Activated T-helper 2 cell treated with anti-CD3 and anti-CD28 coated beads, Interferon-gamma antibody, Interleukin-2, Interleukin-4, amounts not matched to agents 10 μg/mL and 5 μg/mL and 100 μg/mL, durations not matched to agents 14 hours and 24 hours and 36 hours (primary cell): ENCODE results near the gene BCAT1. TPM values are rescaled to one million over a fixed set of nuclear protein-coding genes. Genes with fewer than 3 reads are reported as not detected.
"Not testable (repeated sequence)": the region's sequence is repeated elsewhere in the genome, so short reads cannot be mapped to it uniquely, and the experiment has no call there.

Source experiments
- DNase-seq: peaks from one replicate; pipeline ENCODE4 v3.0.0; 2021; ENCODE audit warnings: low spot score
- H3K27ac Mint-ChIP-seq: one replicate; pipeline ENCODE4 v1.8.0; 2021; ENCODE audit warnings: mixed read lengths
- H3K27me3 Mint-ChIP-seq: one replicate; pipeline ENCODE4 v1.8.0; 2021; ENCODE audit warnings: low read depth, mixed read lengths
- H3K36me3 Mint-ChIP-seq: one replicate; pipeline ENCODE4 v1.8.0; 2021; ENCODE audit warnings: low read depth, mixed read lengths
- H3K4me1 Mint-ChIP-seq: one replicate; pipeline ENCODE4 v1.8.0; 2021; ENCODE audit warnings: low read depth, mixed read lengths
- H3K4me3 Mint-ChIP-seq: one replicate; pipeline ENCODE4 v1.8.0; 2021; ENCODE audit warnings: low read depth, mild to moderate bottlenecking, moderate library complexity, mixed read lengths
- H3K9me3 Mint-ChIP-seq: one replicate; pipeline ENCODE4 v1.8.0; 2021; ENCODE audit warnings: mixed read lengths
- intact Hi-C: fragments of 100-400 bp; cut with micrococcal nuclease; formaldehyde crosslinking; loops from one replicate; pipeline ENCODE4 v1.15.1; 2023
- total RNA-seq: library from RNA; stranded (reverse); gene quantifications from 2 replicates; pipeline ENCODE4 v1.2.3, GENCODE V29; 2022

BCAT1 gene
- total RNA-seq, 1 donor from 2014 or later = 12.9 TPM

- H3K4me1 Mint-ChIP-seq = no peaks in the 10 kb centered on the region
- no peak overlapping the region for H3K27ac Mint-ChIP-seq
- no peak for DNase-seq
- no peaks in the 10 kb centered on the region for H3K36me3 Mint-ChIP-seq
- intact Hi-C loops = no loop called here
- peaks cover 3% of the 10 kb centered on the region for H3K27me3 Mint-ChIP-seq
- no peaks in the 10 kb centered on the region for H3K9me3 Mint-ChIP-seq
- no peak overlapping the region for H3K4me3 Mint-ChIP-seq
These were observed 28.8 kb upstream of the BCAT1 start for GRCh38 chr12:24977711-24978110.

GRCh38 chr12:24977060-24977459 lies 28.2 kb upstream of the BCAT1 start:
- no peak for DNase-seq
- Mint-ChIP-seq H3K36me3 (no peaks in the 10 kb centered on the region), H3K9me3 (no peaks in the 10 kb centered on the region), H3K27me3 (peaks cover 3% of the 10 kb centered on the region), H3K27ac (no peak overlapping the region), H3K4me3 (no peak overlapping the region), H3K4me1 (no peaks in the 10 kb centered on the region)
- intact Hi-C loops = no loop called here

GRCh38 chr12:24975425-24975824 lies 26.5 kb upstream of the BCAT1 start:
- H3K36me3 Mint-ChIP-seq = no peaks in the 10 kb centered on the region
- H3K4me3 Mint-ChIP-seq = no peak overlapping the region
- no peak for DNase-seq
- no peaks in the 10 kb centered on the region for H3K4me1 Mint-ChIP-seq
- no peak overlapping the region for H3K27ac Mint-ChIP-seq
- H3K27me3 Mint-ChIP-seq = peaks cover 3% of the 10 kb centered on the region
- H3K9me3 Mint-ChIP-seq = no peaks in the 10 kb centered on the region
- intact Hi-C loops = no loop called here

- Mint-ChIP-seq H3K27ac (no peak overlapping the region), H3K27me3 (peaks cover 3% of the 10 kb centered on the region)
These were observed 25.3 kb upstream of the BCAT1 start for GRCh38 chr12:24974216-24974615.

GRCh38 chr12:24972078-24972477 lies 23.2 kb upstream of the BCAT1 start:
- Mint-ChIP-seq H3K4me1 (no peaks in the 10 kb centered on the region), H3K27me3 (peaks cover 3% of the 10 kb centered on the region), H3K9me3 (no peaks in the 10 kb centered on the region), H3K4me3 (no peak overlapping the region), H3K36me3 (no peaks in the 10 kb centered on the region), H3K27ac (no peak overlapping the region)
- intact Hi-C loops = no loop called here
- no peak for DNase-seq

More at GRCh38 chr12:24974216-24974615, 25.3 kb upstream of the BCAT1 start:
- Mint-ChIP-seq H3K36me3 (no peaks in the 10 kb centered on the region), H3K4me1 (no peaks in the 10 kb centered on the region), H3K9me3 (no peaks in the 10 kb centered on the region), H3K4me3 (no peak overlapping the region)
- no peak for DNase-seq
- intact Hi-C loops = no loop called here

- DNase-seq = no peak
- Mint-ChIP-seq H3K9me3 (no peaks in the 10 kb centered on the region), H3K4me3 (no peak overlapping the region), H3K4me1 (no peaks in the 10 kb centered on the region), H3K36me3 (no peaks in the 10 kb centered on the region), H3K27ac (no peak overlapping the region), H3K27me3 (peaks cover 3% of the 10 kb centered on the region)
- intact Hi-C loops = no loop called here
These were observed 21.3 kb upstream of the BCAT1 start for GRCh38 chr12:24970177-24970576.

- Mint-ChIP-seq H3K4me1 (no peaks in the 10 kb centered on the region), H3K27ac (no peak overlapping the region), H3K36me3 (no peaks in the 10 kb centered on the region), H3K9me3 (peaks cover 5% of the 10 kb centered on the region), H3K27me3 (peaks cover 8% of the 10 kb centered on the region), H3K4me3 (no peak overlapping the region)
- no peak for DNase-seq
- intact Hi-C loops = no loop called here
These were observed 18.2 kb upstream of the BCAT1 start for GRCh38 chr12:24966951-24967564.

GRCh38 chr12:24964342-24964741 lies 15.4 kb upstream of the BCAT1 start:
- Mint-ChIP-seq H3K4me3 (no peak overlapping the region), H3K36me3 (no peaks in the 10 kb centered on the region), H3K27ac (no peak overlapping the region), H3K4me1 (peaks cover 8% of the 10 kb centered on the region), H3K27me3 (peaks cover 7% of the 10 kb centered on the region), H3K9me3 (peaks cover 5% of the 10 kb centered on the region)
- DNase-seq = no peak
- intact Hi-C loops = no loop called here

- peak; percentile 18 for DNase-seq
- peaks cover 11% of the 10 kb centered on the region for H3K27me3 Mint-ChIP-seq
- H3K27ac Mint-ChIP-seq = no peak overlapping the region
- H3K4me3 Mint-ChIP-seq = no peak overlapping the region
- intact Hi-C loops = no loop called here
- no peaks in the 10 kb centered on the region for H3K36me3 Mint-ChIP-seq
- H3K4me1 Mint-ChIP-seq = peaks cover 14% of the 10 kb centered on the region
- H3K9me3 Mint-ChIP-seq = peaks cover 5% of the 10 kb centered on the region
These were observed 11.4 kb upstream of the BCAT1 start for GRCh38 chr12:24960222-24960855.

- H3K9me3 Mint-ChIP-seq, intact Hi-C loops, H3K4me3 Mint-ChIP-seq, H3K36me3 Mint-ChIP-seq, H3K27ac Mint-ChIP-seq, DNase-seq: not testable (repeated sequence)
- H3K27me3 Mint-ChIP-seq = peaks cover 23% of the 10 kb centered on the region
- peaks cover 22% of the 10 kb centered on the region for H3K4me1 Mint-ChIP-seq
These were observed 7.5 kb upstream of the BCAT1 start for GRCh38 chr12:24956351-24956750.

GRCh38 chr12:24955853-24956252 lies 7.0 kb upstream of the BCAT1 start:
- H3K4me3 Mint-ChIP-seq = no peak overlapping the region
- DNase-seq = no peak
- intact Hi-C loops = loop anchor here (1.0 to 2.0 kb wide), 2 partner anchors 9 to 97 kb away; a partner anchor contains a TSS
- H3K36me3 Mint-ChIP-seq = no peaks in the 10 kb centered on the region
- H3K27me3 Mint-ChIP-seq = peaks cover 25% of the 10 kb centered on the region
- H3K9me3 Mint-ChIP-seq = no peaks in the 10 kb centered on the region
- no peak overlapping the region for H3K27ac Mint-ChIP-seq
- peaks cover 22% of the 10 kb centered on the region for H3K4me1 Mint-ChIP-seq

- intact Hi-C loops = loop anchor here (1.0 to 2.0 kb wide), 2 partner anchors 8 to 97 kb away; a partner anchor contains a TSS
- Mint-ChIP-seq H3K4me3 (no peak overlapping the region), H3K36me3 (no peaks in the 10 kb centered on the region), H3K27me3 (peaks cover 29% of the 10 kb centered on the region), H3K9me3 (no peaks in the 10 kb centered on the region), H3K27ac (no peak overlapping the region), H3K4me1 (peaks cover 21% of the 10 kb centered on the region)
- no peak for DNase-seq
These were observed 6.5 kb upstream of the BCAT1 start for GRCh38 chr12:24955389-24955788.

GRCh38 chr12:24954261-24954660 lies 5.4 kb upstream of the BCAT1 start:
- no peak overlapping the region for H3K27ac Mint-ChIP-seq
- peaks cover 36% of the 10 kb centered on the region for H3K27me3 Mint-ChIP-seq
- DNase-seq = no peak
- no peaks in the 10 kb centered on the region for H3K36me3 Mint-ChIP-seq
- intact Hi-C loops = loop anchor here (2.0 to 5.0 kb wide), 2 partner anchors 99 to 237 kb away; a partner anchor contains a TSS
- no peaks in the 10 kb centered on the region for H3K9me3 Mint-ChIP-seq
- peaks cover 21% of the 10 kb centered on the region for H3K4me1 Mint-ChIP-seq
- H3K4me3 Mint-ChIP-seq = no peak overlapping the region
